ENCODE measurements around the gene RNFT1.
"Not testable (repeated sequence)": the region's sequence is repeated elsewhere in the genome, so short reads cannot be mapped to it uniquely, and the experiment has no call there.

- not testable (repeated sequence) for TF ChIP-seq CTCF (conservative IDR thresholded peaks at IDR 0.05; ENCODE audit: low read length); EZH2phosphoT487 (IDR thresholded peaks at IDR 0.05; ENCODE audit: borderline replicate concordance, low read depth, low read length)
Measured at GRCh38 chr17:59996608-59997007, 32.1 kb upstream of the RNFT1 start.
